ENCODE measurements around the gene PRR23E. TPM values are rescaled to one million over a fixed set of nuclear protein-coding genes. Genes with fewer than 3 reads are reported as not detected.

The PRR23E gene
- total RNA-seq, 2 donors from 2014 or later = not detected

GRCh38 chr3:127174284-127174683 lies 18.6 kb upstream of the PRR23E start:
- no peaks in the 10 kb centered on the region for H3K27me3 ChIP-seq
- no peaks in the 10 kb centered on the region for H3K4me1 ChIP-seq
- H3K36me3 ChIP-seq = no peaks in the 10 kb centered on the region
- no peak for TF ChIP-seq CTCF (IDR thresholded peaks at IDR 0.05)
- H3K4me3 ChIP-seq = no peak overlapping the region
- no peak overlapping the region for H3K27ac ChIP-seq
- DNase-seq (ENCODE audit: low spot score) = no peak
- no peaks in the 10 kb centered on the region for H3K9me3 ChIP-seq

- DNase-seq (ENCODE audit: low spot score) = peak; percentile 42
- TF ChIP-seq CTCF (IDR thresholded peaks at IDR 0.05) = no peak
- H3K27ac ChIP-seq = no peak overlapping the region
Observed at GRCh38 chr3:127174715-127175140, 18.2 kb upstream of the PRR23E start.

GRCh38 chr3:127175272-127175671 lies 17.7 kb upstream of the PRR23E start:
- Histone ChIP-seq H3K27me3 (no peaks in the 10 kb centered on the region), H3K4me3 (no peak overlapping the region), H3K4me1 (no peaks in the 10 kb centered on the region), H3K27ac (no peak overlapping the region), H3K9me3 (no peaks in the 10 kb centered on the region), H3K36me3 (no peaks in the 10 kb centered on the region)
- no peak for TF ChIP-seq CTCF (IDR thresholded peaks at IDR 0.05)
- DNase-seq (ENCODE audit: low spot score) = no peak

More at GRCh38 chr3:127174715-127175140, 18.2 kb upstream of the PRR23E start:
- Histone ChIP-seq H3K27me3 (no peaks in the 10 kb centered on the region), H3K4me1 (no peaks in the 10 kb centered on the region), H3K9me3 (no peaks in the 10 kb centered on the region), H3K4me3 (no peak overlapping the region), H3K36me3 (no peaks in the 10 kb centered on the region)

GRCh38 chr3:127177226-127177625 lies 15.7 kb upstream of the PRR23E start:
- no peaks in the 10 kb centered on the region for H3K4me1 ChIP-seq
- no peak for DNase-seq (ENCODE audit: low spot score)
- H3K27me3 ChIP-seq = no peaks in the 10 kb centered on the region
- H3K27ac ChIP-seq = no peak overlapping the region
- TF ChIP-seq CTCF (IDR thresholded peaks at IDR 0.05) = peak in 1 of 2 donors; percentile 49
- H3K4me3 ChIP-seq = no peak overlapping the region
- no peaks in the 10 kb centered on the region for H3K9me3 ChIP-seq
- H3K36me3 ChIP-seq = no peaks in the 10 kb centered on the region

GRCh38 chr3:127180859-127181258 lies 12.1 kb upstream of the PRR23E start:
- Histone ChIP-seq H3K9me3 (no peaks in the 10 kb centered on the region), H3K4me1 (no peaks in the 10 kb centered on the region), H3K4me3 (no peak overlapping the region), H3K36me3 (no peaks in the 10 kb centered on the region), H3K27ac (no peak overlapping the region), H3K27me3 (no peaks in the 10 kb centered on the region)
- DNase-seq (ENCODE audit: low spot score) = no peak
- TF ChIP-seq CTCF (IDR thresholded peaks at IDR 0.05) = no peak

- Histone ChIP-seq H3K9me3 (no peaks in the 10 kb centered on the region), H3K4me1 (no peaks in the 10 kb centered on the region), H3K36me3 (no peaks in the 10 kb centered on the region), H3K4me3 (no peak overlapping the region), H3K27me3 (no peaks in the 10 kb centered on the region), H3K27ac (no peak overlapping the region)
- TF ChIP-seq CTCF (IDR thresholded peaks at IDR 0.05) = no peak
- DNase-seq (ENCODE audit: low spot score) = no peak
Observed at GRCh38 chr3:127182431-127182830, 10.5 kb upstream of the PRR23E start.
